Hepatocyte (in vitro differentiated cells): Measurements from ENCODE around the gene NEDD4. TPM values are rescaled to one million over a fixed set of nuclear protein-coding genes. Genes with fewer than 3 reads are reported as not detected.

Experiments used
- DNase-seq: peaks from one replicate; pipeline ENCODE4 v3.0.0-alpha.2; 2016; ENCODE audit warnings: low spot score
- H2AFZ ChIP-seq: fragments of 200-600 bp; sonication (generic); 2 replicates; pipeline ENCODE4 v1.6.0; 2016; ENCODE audit warnings: antibody characterized with exemption, mild to moderate bottlenecking
- H3K27ac ChIP-seq: fragments of 200-600 bp; sonication (generic); 2 replicates; pipeline ENCODE4 v1.5.1; 2016; ENCODE audit warnings: mild to moderate bottlenecking
- H3K27me3 ChIP-seq: fragments of 200-600 bp; sonication (generic); 2 replicates; pipeline ENCODE4 v1.6.1; 2016
- H3K36me3 ChIP-seq: fragments of 200-600 bp; sonication (generic); replicated peaks from 2 replicates; pipeline ENCODE4 v1.5.1; 2016; ENCODE audit warnings: low read depth; ENCODE audit not compliant: insufficient read depth
- H3K4me1 ChIP-seq: fragments of 200-600 bp; sonication (generic); 2 replicates; pipeline ENCODE4 v1.5.1; 2016; ENCODE audit warnings: mild to moderate bottlenecking, moderate library complexity; ENCODE audit not compliant: insufficient read depth
- H3K4me2 ChIP-seq: fragments of 200-600 bp; sonication (generic); 2 replicates; pipeline ENCODE4 v1.6.0; 2016
- H3K4me3 ChIP-seq: fragments of 200-600 bp; sonication (generic); 2 replicates; pipeline ENCODE4 v1.5.1; 2016; ENCODE audit warnings: mild to moderate bottlenecking
- H3K79me2 ChIP-seq: fragments of 200-600 bp; sonication (generic); 2 replicates; pipeline ENCODE4 v1.6.0; 2017; ENCODE audit warnings: mild to moderate bottlenecking
- H3K9me2 ChIP-seq: fragments of 200-600 bp; sonication (generic); replicated peaks from 2 replicates; pipeline ENCODE4 v1.6.0; 2017; ENCODE audit warnings: mild to moderate bottlenecking; ENCODE audit not compliant: insufficient read depth
- H3K9me3 ChIP-seq: fragments of 200-600 bp; sonication (generic); 2 replicates; pipeline ENCODE4 v1.5.1; 2016; ENCODE audit warnings: low read depth, mild to moderate bottlenecking
- H4K20me1 ChIP-seq: fragments of 200-600 bp; sonication (generic); 2 replicates; pipeline ENCODE4 v1.6.0; 2016; ENCODE audit warnings: mild to moderate bottlenecking; ENCODE audit not compliant: insufficient read depth, poor library complexity, severe bottlenecking
- EZH2 ChIP-seq: fragments of 200-600 bp; sonication (generic); IDR thresholded peaks from 2 replicates; pipeline ENCODE4 v1.6.1; 2016; ENCODE audit warnings: antibody characterized with exemption, mild to moderate bottlenecking, borderline replicate concordance
- EZH2phosphoT487 ChIP-seq: fragments of 200-600 bp; sonication (generic); IDR thresholded peaks from one replicate; pipeline ENCODE4 v1.6.1; 2018; ENCODE audit warnings: antibody characterized with exemption, mild to moderate bottlenecking, low read depth, moderate library complexity; ENCODE audit not compliant: unreplicated experiment, severe bottlenecking
- WGBS: methylation state at CpG from one replicate; pipeline ENCODE4 v1.1.6; 2016; ENCODE audit warnings: low lambda C conversion rate; ENCODE audit errors: missing lambda C conversion rate; 5-methylcytosine and 5-hydroxymethylcytosine counted together
- polyA plus RNA-seq: library from polyadenylated mRNA; unstranded; fragments of >200 nt; fragmentation: Nextera tagmentation; extraction: Ambion mirVana; gene quantifications from 2 replicates; pipeline ENCODE4 v1.2.1, GENCODE V29; 2016
- total RNA-seq: library from RNA; depleted of rRNA; stranded (reverse); fragments of >200 nt; gene quantifications from 2 replicates; pipeline ENCODE4 v1.2.3, GENCODE V29; 2014
- TF ChIP-seq, protein P1 (sequence below): fragments of 200-600 bp; sonication (generic); IDR thresholded peaks from 2 replicates; pipeline ENCODE4 v1.5.1; 2016; ENCODE audit warnings: antibody characterized with exemption, mild to moderate bottlenecking; ENCODE audit not compliant: poor library complexity

NEDD4 gene
- total and polyA plus RNA-seq, 2 experiments from 2014 or later, result 26.5 to 77.0 TPM

DNA sequence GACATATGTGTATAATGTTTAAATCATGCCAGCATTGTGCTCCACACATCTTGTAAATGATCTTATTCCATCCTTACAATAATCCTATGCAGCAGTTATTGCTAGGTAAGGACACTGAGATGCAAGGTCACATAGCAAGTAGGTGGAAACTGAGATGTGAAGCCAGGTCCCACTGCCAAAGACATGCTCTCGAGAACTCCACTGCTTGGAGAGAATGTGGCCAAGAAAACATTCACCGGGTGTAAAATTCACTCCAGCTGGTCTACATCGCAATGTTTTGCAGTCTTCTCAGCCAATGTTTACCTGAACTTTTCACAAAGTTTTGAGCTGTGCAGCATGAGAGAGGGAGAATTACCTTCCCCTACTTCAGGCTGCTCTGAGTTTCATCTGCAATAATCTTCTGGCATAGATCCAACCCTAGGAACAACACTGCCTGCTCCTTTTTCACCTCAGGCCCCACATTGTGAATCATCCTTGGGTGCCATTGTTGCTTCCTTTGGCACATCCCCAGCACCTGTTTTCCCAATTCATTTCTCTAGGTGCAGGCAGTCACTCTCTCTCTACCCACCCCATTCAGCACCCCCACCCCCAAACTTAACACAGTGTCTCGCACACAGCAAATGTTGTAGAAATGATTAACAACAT lies 197.0 kb downstream of the NEDD4 start:
- no peaks in the 10 kb centered on the region for H3K9me2 ChIP-seq
- H3K4me2 ChIP-seq, result no peak overlapping the region
- H3K27ac ChIP-seq, result no peak overlapping the region
- no peak for TF ChIP-seq EZH2
- TF ChIP-seq EZH2phosphoT487, result no peak
- TF ChIP-seq, protein P1, sequence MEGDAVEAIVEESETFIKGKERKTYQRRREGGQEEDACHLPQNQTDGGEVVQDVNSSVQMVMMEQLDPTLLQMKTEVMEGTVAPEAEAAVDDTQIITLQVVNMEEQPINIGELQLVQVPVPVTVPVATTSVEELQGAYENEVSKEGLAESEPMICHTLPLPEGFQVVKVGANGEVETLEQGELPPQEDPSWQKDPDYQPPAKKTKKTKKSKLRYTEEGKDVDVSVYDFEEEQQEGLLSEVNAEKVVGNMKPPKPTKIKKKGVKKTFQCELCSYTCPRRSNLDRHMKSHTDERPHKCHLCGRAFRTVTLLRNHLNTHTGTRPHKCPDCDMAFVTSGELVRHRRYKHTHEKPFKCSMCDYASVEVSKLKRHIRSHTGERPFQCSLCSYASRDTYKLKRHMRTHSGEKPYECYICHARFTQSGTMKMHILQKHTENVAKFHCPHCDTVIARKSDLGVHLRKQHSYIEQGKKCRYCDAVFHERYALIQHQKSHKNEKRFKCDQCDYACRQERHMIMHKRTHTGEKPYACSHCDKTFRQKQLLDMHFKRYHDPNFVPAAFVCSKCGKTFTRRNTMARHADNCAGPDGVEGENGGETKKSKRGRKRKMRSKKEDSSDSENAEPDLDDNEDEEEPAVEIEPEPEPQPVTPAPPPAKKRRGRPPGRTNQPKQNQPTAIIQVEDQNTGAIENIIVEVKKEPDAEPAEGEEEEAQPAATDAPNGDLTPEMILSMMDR, result no peak
- H2AFZ ChIP-seq, result no peak overlapping the region
- no peaks in the 10 kb centered on the region for H3K36me3 ChIP-seq
- no peaks in the 10 kb centered on the region for H3K79me2 ChIP-seq
- no peak overlapping the region for H3K4me3 ChIP-seq
- no peaks in the 10 kb centered on the region for H3K27me3 ChIP-seq
- DNase-seq, result peak; percentile 14
- H3K9me3 ChIP-seq, result no peaks in the 10 kb centered on the region
- WGBS, result 62% methylated on average over 4 of the region's 4 CpGs
- no peaks in the 10 kb centered on the region for H4K20me1 ChIP-seq
- H3K4me1 ChIP-seq, result peaks cover 13% of the 10 kb centered on the region

DNA sequence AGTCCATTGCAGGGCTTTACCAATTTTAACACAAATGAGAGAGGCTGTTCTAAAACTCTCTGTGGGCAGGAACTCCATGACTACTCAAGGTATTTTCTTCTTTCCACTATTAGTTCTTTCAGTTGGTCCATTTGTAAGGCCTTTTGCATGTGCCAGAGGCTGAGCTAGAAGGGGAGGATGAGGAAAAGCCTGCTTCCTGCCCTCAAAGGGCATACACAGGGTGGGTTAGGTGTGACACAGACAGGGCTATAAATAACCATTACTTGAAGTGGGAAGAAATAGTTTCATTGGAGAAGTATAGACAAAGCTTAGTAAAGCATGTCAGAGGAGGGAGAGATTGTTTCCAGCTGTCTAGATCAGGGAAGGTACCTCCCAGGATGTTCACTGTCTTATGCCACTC lies 198.4 kb downstream of the NEDD4 start:
- H3K4me1 ChIP-seq, result peaks cover 13% of the 10 kb centered on the region
- no peak overlapping the region for H3K4me2 ChIP-seq
- no peaks in the 10 kb centered on the region for H4K20me1 ChIP-seq
- H3K4me3 ChIP-seq, result no peak overlapping the region
- no peak for DNase-seq
- no peak overlapping the region for H3K27ac ChIP-seq
- H3K79me2 ChIP-seq, result no peaks in the 10 kb centered on the region
- H3K36me3 ChIP-seq, result no peaks in the 10 kb centered on the region
- no peak overlapping the region for H2AFZ ChIP-seq
- H3K27me3 ChIP-seq, result no peaks in the 10 kb centered on the region
- no peaks in the 10 kb centered on the region for H3K9me2 ChIP-seq
- TF ChIP-seq, protein P1, result no peak
- TF ChIP-seq EZH2 (no peak), EZH2phosphoT487 (no peak)
- H3K9me3 ChIP-seq, result no peaks in the 10 kb centered on the region

DNA sequence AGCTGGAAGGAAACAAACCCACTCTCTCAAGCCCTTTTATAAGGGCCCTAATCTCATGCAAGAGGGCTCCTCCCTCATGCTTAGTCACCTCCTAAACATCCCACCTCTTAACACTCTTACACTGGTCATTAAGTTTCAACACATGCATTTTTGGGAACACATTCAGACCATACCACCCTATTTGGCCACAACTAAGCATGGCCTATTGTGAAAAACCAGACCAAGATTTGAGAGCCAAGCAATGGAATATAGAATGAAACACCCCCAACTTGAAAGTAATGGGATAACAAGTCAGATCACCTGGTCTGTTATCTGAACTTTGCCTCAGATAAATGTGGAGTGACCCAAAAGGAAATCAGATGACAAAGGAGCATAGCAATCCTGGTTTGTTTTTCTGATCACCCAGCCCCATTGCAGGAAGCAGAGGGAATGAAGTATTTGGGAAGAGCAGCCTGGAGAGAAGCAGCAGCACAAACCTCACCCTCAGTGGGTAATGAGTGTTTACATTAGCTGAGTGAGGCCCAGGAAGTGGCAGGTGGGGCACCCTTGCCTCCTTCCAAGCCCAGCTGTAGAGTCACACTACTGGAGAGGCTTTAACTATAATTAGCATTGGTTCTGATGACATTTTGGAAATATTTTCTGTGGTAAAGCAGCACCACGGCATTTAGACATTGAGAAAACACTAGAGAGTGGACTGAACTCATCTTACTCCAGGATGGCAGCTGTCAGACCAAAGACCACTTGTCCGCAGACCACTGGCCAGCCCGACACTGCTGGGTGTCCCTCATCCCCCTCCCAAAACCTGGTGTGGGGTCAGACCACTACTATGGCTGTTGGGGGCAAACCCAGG lies 201.6 kb downstream of the NEDD4 start:
- H3K27ac ChIP-seq, result peak overlapping the region; percentile 59
- H4K20me1 ChIP-seq, result no peaks in the 10 kb centered on the region
- 94% methylated on average over 3 of the region's 3 CpGs for WGBS
- H3K4me3 ChIP-seq, result no peak overlapping the region
- no peaks in the 10 kb centered on the region for H3K36me3 ChIP-seq
- peaks cover 13% of the 10 kb centered on the region for H3K4me1 ChIP-seq
- no peak overlapping the region for H3K4me2 ChIP-seq
- H3K79me2 ChIP-seq, result no peaks in the 10 kb centered on the region
- no peaks in the 10 kb centered on the region for H3K9me2 ChIP-seq
- H2AFZ ChIP-seq, result no peak overlapping the region
- no peaks in the 10 kb centered on the region for H3K27me3 ChIP-seq
- TF ChIP-seq EZH2phosphoT487 (no peak), EZH2 (no peak)
- TF ChIP-seq, protein P1, result no peak
- no peak for DNase-seq
- H3K9me3 ChIP-seq, result no peaks in the 10 kb centered on the region
